H1 (cell line): ENCODE measurements around the gene FOXE1. TPM values are rescaled to one million over a fixed set of nuclear protein-coding genes. Genes with fewer than 3 reads are reported as not detected.

Experiments used
- CTCF ChIA-PET: fragments of 300-600 bp; sonication (Branson Sonifier 250); formaldehyde crosslinking; loops from one replicate; lab custom pipeline; 2021; ENCODE audit not compliant: partially characterized antibody; lab: Charles Lee
- POLR2A ChIA-PET: fragments of 300-600 bp; sonication (Branson Sonifier 250); formaldehyde crosslinking; loops from one replicate; lab custom pipeline; 2021; ENCODE audit warnings: inconsistent platforms; ENCODE audit not compliant: partially characterized antibody; lab: Charles Lee
- DNase-seq, 2 experiments: peaks; one replicate each; pipeline versions ENCODE4 v3.0.0 to v3.0.0-alpha.2; 2010 to 2022; ENCODE audit warnings: low spot score in 2 of 2, low read depth in 1 of 2, mixed read lengths in 1 of 2
- FAIRE-seq: peaks from 2 replicates; lab custom pipeline; 2011; peaks lifted over from hg19 to GRCh38; lab: Jason Lieb, UNC
- H2AFZ ChIP-seq: 2 replicates; pipeline ENCODE4 v1.8.1; 2012; ENCODE audit warnings: low read length, inconsistent platforms
- H2AK5ac ChIP-seq: 2 replicates; pipeline ENCODE4 v1.6.1; 2013; ENCODE audit warnings: low read depth, low read length
- H2BK120ac ChIP-seq: replicated peaks from 2 replicates; pipeline ENCODE3; 2013; ENCODE audit warnings: low read depth, low read length, inconsistent platforms
- H2BK12ac ChIP-seq: 2 replicates; pipeline ENCODE4 v1.6.1; 2013; ENCODE audit warnings: low read depth, low read length
- H2BK15ac ChIP-seq: 2 replicates; pipeline ENCODE4 v1.6.1; 2013; ENCODE audit warnings: low read length
- H2BK20ac ChIP-seq: 2 replicates; pipeline ENCODE4 v1.6.1; 2013; ENCODE audit warnings: low read length
- H2BK5ac ChIP-seq: 2 replicates; pipeline ENCODE4 v1.6.1; 2013; ENCODE audit warnings: low read depth, low read length
- H3K14ac ChIP-seq: 2 replicates; pipeline ENCODE4 v1.6.1; 2013; ENCODE audit warnings: inconsistent platforms; ENCODE audit not compliant: insufficient read length
- H3K18ac ChIP-seq: 2 replicates; pipeline ENCODE4 v1.6.1; 2013; ENCODE audit warnings: low read length; ENCODE audit errors: extremely low read depth
- H3K23ac ChIP-seq: 2 replicates; pipeline ENCODE4 v1.6.1; 2013; ENCODE audit warnings: inconsistent platforms; ENCODE audit not compliant: insufficient read length
- H3K23me2 ChIP-seq: 2 replicates; pipeline ENCODE4 v1.6.1; 2013; ENCODE audit warnings: low read depth, low read length
- H3K27ac ChIP-seq: 2 replicates; pipeline ENCODE4 v1.6.1; 2011; ENCODE audit warnings: low read depth, low read length, inconsistent platforms
- H3K27me3 ChIP-seq, 4 experiments: replicated peaks in 1 of 4; 1 replicate in 1 of 4; 2 replicates in 3 of 4; pipeline versions ENCODE4 v1.6.1 to v1.8.1; 2011 to 2013; ENCODE audit warnings: low read length in 3 of 4, mild to moderate bottlenecking in 3 of 4, inconsistent platforms in 2 of 4, mixed read lengths in 2 of 4, moderate library complexity in 1 of 4; ENCODE audit not compliant: control insufficient read depth in 3 of 4, insufficient read depth in 3 of 4; ENCODE audit errors: extremely low read depth in 1 of 4
- H3K36me3 ChIP-seq, 4 experiments: 2 replicates each; pipeline versions ENCODE4 v1.6.1 to v1.8.1; 2011 to 2013; ENCODE audit warnings: mild to moderate bottlenecking in 4 of 4, low read length in 3 of 4, moderate library complexity in 2 of 4, control low read depth in 1 of 4, inconsistent platforms in 1 of 4; ENCODE audit not compliant: insufficient read depth in 4 of 4, control insufficient read depth in 2 of 4
- H3K4ac ChIP-seq: replicated peaks from 2 replicates; pipeline ENCODE3; 2013; ENCODE audit warnings: low read length, low read depth, mixed read lengths, inconsistent platforms; ENCODE audit not compliant: insufficient read length
- H3K4me1 ChIP-seq, 4 experiments: replicated peaks in 1 of 4; 1 replicate in 1 of 4; 2 replicates in 3 of 4; pipeline versions ENCODE4 v1.6.1 to v1.8.1; 2011 to 2013; ENCODE audit warnings: low read length in 3 of 4, inconsistent platforms in 2 of 4, mixed read lengths in 1 of 4; ENCODE audit not compliant: insufficient read depth in 4 of 4, control insufficient read depth in 3 of 4
- H3K4me2 ChIP-seq, 2 experiments: 2 replicates each; pipeline versions ENCODE4 v1.6.1 to v1.8.1; 2011 to 2013; ENCODE audit warnings: low read depth in 2 of 2, low read length in 2 of 2, control low read depth in 1 of 2, inconsistent platforms in 1 of 2, mild to moderate bottlenecking in 1 of 2; ENCODE audit not compliant: insufficient read depth in 1 of 2
- H3K4me3 ChIP-seq, 4 experiments: fragments of 200-600, 300-600 bp in 1 of 4; sonication (generic), shearing (Covaris generic), sonication (Bioruptor Twin) in 1 of 4; 2 replicates each; pipeline versions ENCODE4 v1.5.1 to v1.8.1; 2011 to 2016; ENCODE audit warnings: low read length in 4 of 4, low read depth in 3 of 4, control low read depth in 2 of 4, inconsistent platforms in 2 of 4, mild to moderate bottlenecking in 2 of 4, mixed read lengths in 1 of 4, moderate library complexity in 1 of 4; ENCODE audit not compliant: insufficient read depth in 2 of 4; ENCODE audit errors: extremely low read depth in 1 of 4
- H3K56ac ChIP-seq: replicated peaks from 2 replicates; pipeline ENCODE3; 2013; ENCODE audit warnings: low read depth, mild to moderate bottlenecking, mixed read lengths, low read length, inconsistent platforms; ENCODE audit not compliant: insufficient read length
- H3K79me1 ChIP-seq: 2 replicates; pipeline ENCODE4 v1.6.1; 2013; ENCODE audit warnings: low read depth, low read length, control low read depth
- H3K79me2 ChIP-seq, 2 experiments: 2 replicates each; pipeline versions ENCODE4 v1.6.1 to v1.8.1; 2012 to 2013; ENCODE audit warnings: low read length in 2 of 2, mild to moderate bottlenecking in 2 of 2, inconsistent platforms in 1 of 2; ENCODE audit not compliant: insufficient read depth in 2 of 2, control insufficient read depth in 1 of 2
- H3K9ac ChIP-seq, 4 experiments: replicated peaks in 1 of 4; 1 replicate in 1 of 4; 2 replicates in 3 of 4; pipeline versions ENCODE4 v1.6.1 to v1.8.1; 2011 to 2013; ENCODE audit warnings: low read depth in 3 of 4, low read length in 3 of 4, control low read depth in 2 of 4, mild to moderate bottlenecking in 2 of 4, moderate library complexity in 2 of 4, inconsistent platforms in 1 of 4; ENCODE audit errors: extremely low read depth in 1 of 4
- H3K9me3 ChIP-seq, 2 experiments: 2 replicates each; pipeline versions ENCODE4 v1.6.1 to v1.8.1; 2012 to 2013; ENCODE audit warnings: mild to moderate bottlenecking in 2 of 2, moderate library complexity in 2 of 2, control low read depth in 1 of 2, inconsistent platforms in 1 of 2, low read depth in 1 of 2, low read length in 1 of 2, mixed read lengths in 1 of 2; ENCODE audit not compliant: insufficient read depth in 2 of 2
- H4K20me1 ChIP-seq, 2 experiments: replicated peaks in 1 of 2; 2 replicates each; pipeline versions ENCODE3 to v1.8.1; 2011 to 2013; ENCODE audit warnings: inconsistent platforms in 2 of 2, low read length in 2 of 2, mild to moderate bottlenecking in 1 of 2; ENCODE audit not compliant: insufficient read depth in 2 of 2, control insufficient read depth in 1 of 2
- H4K5ac ChIP-seq: 2 replicates; pipeline ENCODE4 v1.6.1; 2013; ENCODE audit warnings: low read length, low read depth, mixed read lengths, inconsistent platforms; ENCODE audit not compliant: insufficient read length
- H4K8ac ChIP-seq: 2 replicates; pipeline ENCODE4 v1.8.0; 2013; ENCODE audit warnings: mild to moderate bottlenecking, moderate library complexity, low read length, inconsistent platforms; ENCODE audit not compliant: insufficient read depth; ENCODE audit errors: extremely low read depth
- H4K91ac ChIP-seq: replicated peaks from 2 replicates; pipeline ENCODE3; 2013; ENCODE audit warnings: low read length, mixed read lengths, inconsistent platforms; ENCODE audit not compliant: insufficient read length
- EZH2 ChIP-seq: fragments of 200-600 bp; sonication (generic); IDR thresholded peaks from 2 replicates; pipeline ENCODE4 v1.7.1; 2012; ENCODE audit warnings: low read depth, mild to moderate bottlenecking, moderate library complexity, low read length, inconsistent platforms; ENCODE audit not compliant: severe bottlenecking
- POU5F1 ChIP-seq: IDR thresholded peaks from 2 replicates; pipeline ENCODE4 v1.6.1; 2011; ENCODE audit warnings: low read depth, mild to moderate bottlenecking, low read length, moderate library complexity
- RBBP5 ChIP-seq: IDR thresholded peaks from 2 replicates; pipeline ENCODE4 v1.7.1; 2012; ENCODE audit warnings: low read depth, mild to moderate bottlenecking, inconsistent platforms, low read length, moderate library complexity, borderline replicate concordance
- SP2 ChIP-seq: IDR thresholded peaks from 2 replicates; pipeline ENCODE4 v1.6.1; 2012; ENCODE audit warnings: mild to moderate bottlenecking, low read length, inconsistent platforms
- YY1 ChIP-seq: IDR thresholded peaks from 2 replicates; pipeline ENCODE4 v1.6.1; 2011; ENCODE audit warnings: low read depth, mild to moderate bottlenecking, low read length
- WGBS, 2 experiments: shearing (Covaris generic) in 1 of 2; methylation state at CpG; one replicate each; pipeline versions ENCODE4 v1.1.6 to v1.1.7; 2013 to 2015; ENCODE audit warnings: low lambda C conversion rate in 2 of 2, mixed read lengths in 2 of 2, inconsistent platforms in 1 of 2, low coverage in 1 of 2, missing lambda C conversion rate in 1 of 2; ENCODE audit not compliant: insufficient replicate concordance in 2 of 2, insufficient coverage in 1 of 2, insufficient read length in 1 of 2; ENCODE audit errors: extremely low coverage in 1 of 2, missing lambda C conversion rate in 1 of 2; 5-methylcytosine and 5-hydroxymethylcytosine counted together
- polyA plus RNA-seq, 7 experiments: library from polyadenylated mRNA; depleted of rRNA in 3 of 7; stranded (reverse) in 5 of 7; unstranded in 2 of 7; fragments of >200 nt in 5 of 7; fragments of 200-250 nt in 2 of 7; gene quantifications; 1 replicate in 5 of 7; 2 replicates in 1 of 7; 4 replicates in 1 of 7; pipeline versions ENCODE4 v1.2.1 to v1.2.3, GENCODE V29; 2011 to 2013; ENCODE audit warnings: missing spikeins in 2 of 7, mixed read lengths in 2 of 7
- total RNA-seq: library from RNA; stranded (reverse); fragmentation: NEBNext Ultra II Directional; extraction: Animal tissue kit (Norgen Biotek cat#: 25700); gene quantifications from 2 replicates; pipeline ENCODE4 v1.2.1, GENCODE V29; 2021

FOXE1 gene
- total and polyA plus RNA-seq, 2 of the 8 experiments (the other 6 are each of a cell fraction or from before 2014, with no cell fraction given): 0.03 TPM; not detected in 1

GRCh38 chr9:97806721-97807120 is 46.3 kb upstream of the FOXE1 start:
- H2BK15ac ChIP-seq: no peak overlapping the region
- H3K27ac ChIP-seq: no peak overlapping the region
- H3K14ac ChIP-seq: no peak overlapping the region
- H4K5ac ChIP-seq: no peak overlapping the region
- H3K27me3 ChIP-seq: peaks cover 0 to 8% (median 3%) of the 10 kb centered on the region in 4 experiments; a peak in 3 of 7 replicates
- POLR2A ChIA-PET: no interaction called here
- H2BK120ac ChIP-seq: no peak overlapping the region
- H3K23ac ChIP-seq: no peak overlapping the region
- peaks cover 7% of the 10 kb centered on the region for H3K23me2 ChIP-seq
- H2AK5ac ChIP-seq: no peak overlapping the region
- H3K79me1 ChIP-seq: no peaks in the 10 kb centered on the region
- no peak overlapping the region for H2BK5ac ChIP-seq
- no peak overlapping the region for H3K4ac ChIP-seq
- CTCF ChIA-PET: interaction anchor here (0.7 to 1.5 kb wide), 3 partner anchors 15 to 95 kb away, joined by 3 to 4 read pairs (median 3); no protein-coding TSS in a partner anchor
- H4K20me1 ChIP-seq: no peaks in the 10 kb centered on the region
- H3K4me1 ChIP-seq: peaks cover 4 to 15% (median 12%) of the 10 kb centered on the region in 4 experiments; a peak in 6 of 7 replicates
- no peak for DNase-seq
- no peak overlapping the region for H3K4me3 ChIP-seq
- H2BK20ac ChIP-seq: no peak overlapping the region
- no peak overlapping the region for H3K4me2 ChIP-seq
- no peak overlapping the region for H2BK12ac ChIP-seq
- no peaks in the 10 kb centered on the region for H3K9me3 ChIP-seq
- no peaks in the 10 kb centered on the region for H3K36me3 ChIP-seq
- no peak overlapping the region for H4K8ac ChIP-seq
- FAIRE-seq: no peak
- no peaks in the 10 kb centered on the region for H3K79me2 ChIP-seq
- no peak overlapping the region for H3K9ac ChIP-seq
- WGBS, 2 experiments: 78% methylated on average over 2 of the region's 2 CpGs; no CpG with 5 or more reads in 1 of the 2 experiments
- H4K91ac ChIP-seq: no peak overlapping the region
- H3K56ac ChIP-seq: no peak overlapping the region
- H2AFZ ChIP-seq: no peak overlapping the region
- no peak overlapping the region for H3K18ac ChIP-seq
- TF ChIP-seq YY1 (no peak), EZH2 (no peak), RBBP5 (no peak), SP2 (no peak), POU5F1 (no peak)
